ENCODE measurements around the gene POU2AF1. TPM values are rescaled to one million over a fixed set of nuclear protein-coding genes. Genes with fewer than 3 reads are reported as not detected.

POU2AF1 gene
- total RNA-seq, 1 donor from 2014 or later = not detected

DNA sequence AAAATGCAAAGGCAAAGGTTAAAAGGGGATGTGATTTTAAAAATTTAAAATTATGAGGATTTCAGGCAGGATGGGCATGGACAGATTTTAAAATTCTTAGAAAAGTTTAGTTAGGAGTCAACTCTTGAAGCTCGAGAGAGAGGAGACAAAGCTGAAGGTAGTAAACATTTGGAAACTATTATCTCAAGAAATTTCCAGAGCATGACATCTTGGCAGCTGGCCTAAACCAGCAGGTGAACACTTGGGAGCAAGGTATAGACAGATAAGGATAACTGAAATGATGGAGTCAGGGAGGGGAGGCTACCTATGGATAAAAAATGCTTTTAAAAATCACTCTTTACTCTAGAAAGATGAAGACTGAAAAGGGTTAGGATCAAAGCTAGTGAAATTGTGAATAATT lies 67.0 kb downstream of the POU2AF1 start:
- Mint-ChIP-seq H3K27ac (ENCODE audit: unreplicated experiment) (no peak overlapping the region), H3K9me3 (ENCODE audit: low read depth) (peaks cover 18% of the 10 kb centered on the region), H3K27me3 (ENCODE audit: low read depth) (peaks cover 55% of the 10 kb centered on the region), H3K36me3 (ENCODE audit: low read depth) (peaks cover 2% of the 10 kb centered on the region), H3K4me3 (ENCODE audit: unreplicated experiment) (no peak overlapping the region), H3K4me1 (ENCODE audit: low read depth) (no peaks in the 10 kb centered on the region)
- TF ChIP-seq, protein P1, sequence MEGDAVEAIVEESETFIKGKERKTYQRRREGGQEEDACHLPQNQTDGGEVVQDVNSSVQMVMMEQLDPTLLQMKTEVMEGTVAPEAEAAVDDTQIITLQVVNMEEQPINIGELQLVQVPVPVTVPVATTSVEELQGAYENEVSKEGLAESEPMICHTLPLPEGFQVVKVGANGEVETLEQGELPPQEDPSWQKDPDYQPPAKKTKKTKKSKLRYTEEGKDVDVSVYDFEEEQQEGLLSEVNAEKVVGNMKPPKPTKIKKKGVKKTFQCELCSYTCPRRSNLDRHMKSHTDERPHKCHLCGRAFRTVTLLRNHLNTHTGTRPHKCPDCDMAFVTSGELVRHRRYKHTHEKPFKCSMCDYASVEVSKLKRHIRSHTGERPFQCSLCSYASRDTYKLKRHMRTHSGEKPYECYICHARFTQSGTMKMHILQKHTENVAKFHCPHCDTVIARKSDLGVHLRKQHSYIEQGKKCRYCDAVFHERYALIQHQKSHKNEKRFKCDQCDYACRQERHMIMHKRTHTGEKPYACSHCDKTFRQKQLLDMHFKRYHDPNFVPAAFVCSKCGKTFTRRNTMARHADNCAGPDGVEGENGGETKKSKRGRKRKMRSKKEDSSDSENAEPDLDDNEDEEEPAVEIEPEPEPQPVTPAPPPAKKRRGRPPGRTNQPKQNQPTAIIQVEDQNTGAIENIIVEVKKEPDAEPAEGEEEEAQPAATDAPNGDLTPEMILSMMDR (IDR thresholded peaks at IDR 0.05) = no peak
- no peak for DNase-seq (ENCODE audit: low spot score)

DNA sequence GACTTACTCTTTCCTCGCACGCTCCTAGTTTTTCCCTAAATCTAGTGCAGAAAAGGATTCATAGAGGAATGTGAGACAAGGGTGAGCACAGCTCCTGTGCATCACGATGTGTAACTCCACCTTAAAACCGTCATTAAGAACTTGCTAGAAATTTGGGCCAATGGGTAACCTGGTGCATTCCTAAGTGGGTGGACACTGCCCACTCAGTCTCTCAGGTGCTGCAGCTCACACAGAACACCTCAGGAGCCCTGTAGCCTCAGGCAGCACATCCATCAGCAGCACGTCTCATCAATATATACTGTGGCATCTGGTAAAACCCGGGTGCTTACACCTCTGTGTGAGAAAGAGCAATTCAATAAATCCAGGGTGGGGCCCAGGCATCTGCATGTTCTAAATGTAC lies 68.4 kb downstream of the POU2AF1 start:
- no peak overlapping the region for H3K4me3 Mint-ChIP-seq (ENCODE audit: unreplicated experiment)
- no peaks in the 10 kb centered on the region for H3K36me3 Mint-ChIP-seq (ENCODE audit: low read depth)
- H3K4me1 Mint-ChIP-seq (ENCODE audit: low read depth) = no peaks in the 10 kb centered on the region

DNA sequence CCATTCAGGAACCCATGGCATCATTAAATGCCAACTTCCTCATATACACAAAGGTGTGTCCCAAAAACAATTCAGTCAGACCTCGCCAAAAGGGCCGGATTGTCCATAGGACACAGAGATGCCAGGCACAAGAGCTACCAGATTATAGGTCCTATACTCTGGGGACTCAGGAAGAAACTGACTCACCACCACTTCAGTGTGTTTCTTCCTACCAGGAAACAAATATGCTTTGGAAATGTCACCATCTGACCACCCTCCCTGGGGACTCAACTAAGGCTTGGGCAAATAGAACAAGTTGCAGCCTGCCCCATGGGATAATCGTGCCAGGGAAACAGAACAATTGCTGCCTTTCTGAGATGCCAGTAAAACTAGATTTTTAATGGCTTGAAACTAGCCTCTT lies 69.0 kb downstream of the POU2AF1 start:
- Mint-ChIP-seq H3K4me3 (ENCODE audit: unreplicated experiment) (no peak overlapping the region), H3K27me3 (ENCODE audit: low read depth) (peaks cover 63% of the 10 kb centered on the region), H3K9me3 (ENCODE audit: low read depth) (peaks cover 6% of the 10 kb centered on the region), H3K36me3 (ENCODE audit: low read depth) (no peaks in the 10 kb centered on the region), H3K4me1 (ENCODE audit: low read depth) (no peaks in the 10 kb centered on the region), H3K27ac (ENCODE audit: unreplicated experiment) (no peak overlapping the region)
- TF ChIP-seq, protein P1 (IDR thresholded peaks at IDR 0.05) = no peak
- no peak for DNase-seq (ENCODE audit: low spot score)

More for the DNA sequence above, 68.4 kb downstream of the POU2AF1 start:
- DNase-seq (ENCODE audit: low spot score) = no peak
- Mint-ChIP-seq H3K27me3 (ENCODE audit: low read depth) (peaks cover 58% of the 10 kb centered on the region), H3K9me3 (ENCODE audit: low read depth) (peaks cover 7% of the 10 kb centered on the region), H3K27ac (ENCODE audit: unreplicated experiment) (no peak overlapping the region)
- TF ChIP-seq, protein P1 (IDR thresholded peaks at IDR 0.05) = no peak

DNA sequence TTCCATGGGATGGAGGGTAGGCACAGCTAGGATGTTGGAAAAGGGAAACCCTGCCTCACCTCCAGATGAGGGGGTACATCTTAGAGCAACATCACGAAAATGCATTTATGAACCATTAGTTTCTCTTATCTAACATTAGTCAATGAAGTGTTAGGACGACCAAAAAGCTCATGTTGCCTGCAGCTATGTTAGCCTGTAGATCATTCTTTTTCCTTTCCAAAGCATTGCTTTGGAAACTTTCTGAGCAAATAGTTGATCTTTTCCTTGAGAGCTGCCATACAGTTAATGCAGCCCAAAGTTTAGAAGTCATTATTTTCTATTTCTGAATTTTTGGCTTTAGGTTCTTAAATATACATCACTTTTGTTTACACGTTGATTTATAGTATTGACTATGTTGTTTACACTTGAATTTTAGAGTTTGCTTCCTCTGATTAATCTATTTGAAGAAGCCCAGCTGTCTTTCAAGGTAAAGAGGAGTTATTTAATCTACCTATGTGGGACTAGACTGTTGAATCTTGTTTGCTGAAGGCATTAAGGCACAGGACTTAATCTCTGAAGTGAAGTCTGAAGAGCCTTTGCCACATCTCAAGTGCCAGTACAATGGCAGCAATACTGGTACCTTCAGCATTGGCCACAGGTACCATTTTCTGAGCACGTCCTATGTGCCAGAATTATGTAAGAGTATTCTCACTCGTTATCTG lies 69.7 kb downstream of the POU2AF1 start:
- H3K4me3 Mint-ChIP-seq (ENCODE audit: unreplicated experiment) = no peak overlapping the region
- H3K4me1 Mint-ChIP-seq (ENCODE audit: low read depth) = no peaks in the 10 kb centered on the region
- peaks cover 64% of the 10 kb centered on the region for H3K27me3 Mint-ChIP-seq (ENCODE audit: low read depth)
- H3K9me3 Mint-ChIP-seq (ENCODE audit: low read depth) = peaks cover 6% of the 10 kb centered on the region
- no peaks in the 10 kb centered on the region for H3K36me3 Mint-ChIP-seq (ENCODE audit: low read depth)
- TF ChIP-seq, protein P1 (IDR thresholded peaks at IDR 0.05) = no peak
- no peak for DNase-seq (ENCODE audit: low spot score)
- no peak overlapping the region for H3K27ac Mint-ChIP-seq (ENCODE audit: unreplicated experiment)

DNA sequence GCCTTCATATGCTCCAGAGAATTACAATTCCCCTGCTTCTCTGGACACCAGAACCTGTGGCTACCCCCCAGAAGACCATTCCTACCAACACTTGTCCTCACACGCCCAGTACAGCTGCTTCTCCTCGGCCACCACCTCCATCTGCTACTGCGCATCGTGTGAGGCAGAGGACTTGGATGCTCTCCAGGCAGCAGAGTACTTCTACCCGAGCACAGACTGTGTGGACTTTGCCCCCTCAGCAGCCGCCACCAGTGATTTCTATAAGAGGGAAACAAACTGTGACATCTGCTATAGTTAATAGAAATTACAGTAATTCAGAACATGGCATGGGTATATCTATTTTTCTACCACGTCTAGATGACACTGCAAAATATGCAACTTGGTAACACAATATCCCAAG lies 70.9 kb downstream of the POU2AF1 start:
- H3K27me3 Mint-ChIP-seq (ENCODE audit: low read depth) = peaks cover 61% of the 10 kb centered on the region
- H3K36me3 Mint-ChIP-seq (ENCODE audit: low read depth) = no peaks in the 10 kb centered on the region
- TF ChIP-seq, protein P1 (IDR thresholded peaks at IDR 0.05) = no peak
- no peak overlapping the region for H3K27ac Mint-ChIP-seq (ENCODE audit: unreplicated experiment)
- no peak overlapping the region for H3K4me3 Mint-ChIP-seq (ENCODE audit: unreplicated experiment)
- H3K4me1 Mint-ChIP-seq (ENCODE audit: low read depth) = no peaks in the 10 kb centered on the region
- peaks cover 3% of the 10 kb centered on the region for H3K9me3 Mint-ChIP-seq (ENCODE audit: low read depth)
- no peak for DNase-seq (ENCODE audit: low spot score)

Data from chondrocyte (in vitro differentiated cells).